DND-41 (cell line): ENCODE data around the gene SYT3.
A peak's percentile ranks its signal among the peaks of the same experiment; 100 is the strongest.

Experiments
- ATAC-seq: fragments of 200-7000 bp; cut with Tn5 transposase; 3 replicates; pipeline ENCODE4 v1.9.1; 2021; ENCODE audit warnings: low read depth; ENCODE audit not compliant: insufficient read depth
- DNase-seq: peaks from one replicate; pipeline ENCODE4 v3.0.0-alpha.2; 2020
- H2AFZ ChIP-seq: 2 replicates; pipeline ENCODE4 v1.6.0; 2012; ENCODE audit warnings: low read depth, low read length
- H3K27ac ChIP-seq: 2 replicates; pipeline ENCODE4 v1.5.1; 2012; ENCODE audit warnings: low read length, inconsistent platforms
- H3K27me3 ChIP-seq: fragments of 200-600 bp; sonication (generic); 2 replicates; pipeline ENCODE4 v1.6.0; 2012; ENCODE audit warnings: low read length, mild to moderate bottlenecking, inconsistent platforms; ENCODE audit not compliant: insufficient read depth, poor library complexity
- H3K36me3 ChIP-seq: 2 replicates; pipeline ENCODE4 v1.5.1; 2012; ENCODE audit warnings: low read length, inconsistent platforms; ENCODE audit not compliant: insufficient read depth
- H3K4me1 ChIP-seq: 2 replicates; pipeline ENCODE4 v1.5.1; 2012; ENCODE audit warnings: mild to moderate bottlenecking, low read length; ENCODE audit not compliant: insufficient read depth
- H3K4me2 ChIP-seq: 2 replicates; pipeline ENCODE4 v1.6.0; 2012; ENCODE audit warnings: mild to moderate bottlenecking, moderate library complexity, low read length, inconsistent platforms; ENCODE audit not compliant: insufficient read depth
- H3K4me3 ChIP-seq, 2 experiments: fragments of 200-600 bp in 1 of 2; shearing (Covaris generic) in 1 of 2; 2 replicates each; pipeline ENCODE4 v1.5.1; 2012 to 2016; ENCODE audit warnings: inconsistent platforms in 2 of 2, low read length in 2 of 2, mild to moderate bottlenecking in 2 of 2, low read depth in 1 of 2, moderate library complexity in 1 of 2
- H3K79me2 ChIP-seq: 2 replicates; pipeline ENCODE4 v1.6.0; 2012; ENCODE audit warnings: low read length, inconsistent platforms; ENCODE audit not compliant: insufficient read depth
- H3K9ac ChIP-seq: 2 replicates; pipeline ENCODE4 v1.6.0; 2012; ENCODE audit warnings: low read depth, mild to moderate bottlenecking, inconsistent platforms, low read length, moderate library complexity
- H3K9me3 ChIP-seq: 2 replicates; pipeline ENCODE4 v1.5.1; 2012; ENCODE audit warnings: low read length, moderate library complexity, mild to moderate bottlenecking, inconsistent platforms; ENCODE audit not compliant: insufficient read depth, severe bottlenecking
- H4K20me1 ChIP-seq: 2 replicates; pipeline ENCODE4 v1.6.0; 2012; ENCODE audit warnings: low read length; ENCODE audit not compliant: insufficient read depth
- CTCF ChIP-seq: IDR thresholded peaks from 2 replicates; pipeline ENCODE4 v1.5.1; 2012; ENCODE audit warnings: borderline replicate concordance, low read length, moderate library complexity, mild to moderate bottlenecking; ENCODE audit not compliant: poor library complexity, severe bottlenecking; ENCODE audit errors: extremely low read depth
- EZH2 ChIP-seq: IDR thresholded peaks from 3 replicates; pipeline ENCODE4 v1.6.1; 2012; ENCODE audit warnings: borderline replicate concordance, low read depth, mild to moderate bottlenecking, moderate library complexity, low read length, inconsistent platforms; ENCODE audit not compliant: severe bottlenecking

The SYT3 gene

GRCh38 chr19:50669302-50670101 is 29.8 kb upstream of the SYT3 start:
- DNase-seq (peak; percentile 48), ATAC-seq (peak; percentile 27; the same call in 1 of the 3 replicates)
- Histone ChIP-seq H3K9ac (no peak overlapping the region), H3K79me2 (no peaks in the 10 kb centered on the region), H2AFZ (no peak overlapping the region), H3K4me3 (no peak overlapping the region), H3K27me3 (no peaks in the 10 kb centered on the region), H3K27ac (no peak overlapping the region), H3K36me3 (no peaks in the 10 kb centered on the region), H4K20me1 (no peaks in the 10 kb centered on the region), H3K4me2 (no peak overlapping the region), H3K9me3 (no peaks in the 10 kb centered on the region), H3K4me1 (no peaks in the 10 kb centered on the region)
- TF ChIP-seq CTCF (peak; percentile 88), EZH2 (no peak)

DNA sequence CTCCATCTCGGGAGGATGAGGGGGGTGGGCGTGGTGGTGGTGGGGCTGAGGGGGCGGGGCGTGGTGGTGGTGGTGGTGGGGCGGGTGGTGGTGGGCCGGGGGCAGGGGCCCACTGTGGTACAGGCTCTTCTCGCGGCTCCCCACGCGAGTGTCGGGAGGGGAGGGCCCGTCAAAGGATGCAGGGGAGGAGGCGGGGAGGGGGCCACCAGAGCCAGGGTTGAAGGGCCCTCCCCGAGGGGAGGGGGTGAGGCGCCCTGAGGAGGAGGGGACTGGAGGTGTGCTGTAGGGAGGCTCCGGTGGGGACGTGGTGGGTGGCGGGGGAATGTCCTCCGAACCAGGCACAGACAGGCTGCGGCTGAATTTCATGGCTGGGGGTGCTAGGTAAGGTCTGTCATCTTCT is 29.2 kb upstream of the SYT3 start:
- H4K20me1 ChIP-seq: no peaks in the 10 kb centered on the region
- H3K4me2 ChIP-seq: no peak overlapping the region
- ATAC-seq: no peak

GRCh38 chr19:50668416-50668815 is 28.7 kb upstream of the SYT3 start:
- Histone ChIP-seq H3K4me3 (no peak overlapping the region), H3K4me2 (no peak overlapping the region), H3K4me1 (no peaks in the 10 kb centered on the region), H3K9ac (no peak overlapping the region), H3K36me3 (no peaks in the 10 kb centered on the region), H3K9me3 (no peaks in the 10 kb centered on the region), H3K27ac (no peak overlapping the region), H3K27me3 (no peaks in the 10 kb centered on the region), H4K20me1 (no peaks in the 10 kb centered on the region), H2AFZ (no peak overlapping the region), H3K79me2 (no peaks in the 10 kb centered on the region)
- TF ChIP-seq CTCF: no peak
- ATAC-seq (no peak), DNase-seq (no peak)

More for the DNA sequence above, 29.2 kb upstream of the SYT3 start:
- Histone ChIP-seq H2AFZ (no peak overlapping the region), H3K4me3 (no peak overlapping the region), H3K9me3 (no peaks in the 10 kb centered on the region), H3K36me3 (no peaks in the 10 kb centered on the region), H3K79me2 (no peaks in the 10 kb centered on the region), H3K27ac (no peak overlapping the region), H3K4me1 (no peaks in the 10 kb centered on the region), H3K9ac (no peak overlapping the region), H3K27me3 (no peaks in the 10 kb centered on the region)
- DNase-seq: no peak
- TF ChIP-seq CTCF (no peak), EZH2 (no peak)

GRCh38 chr19:50667759-50668231 is 28.1 kb upstream of the SYT3 start:
- Histone ChIP-seq H3K27ac (no peak overlapping the region), H3K9ac (no peak overlapping the region), H3K36me3 (no peaks in the 10 kb centered on the region), H3K27me3 (no peaks in the 10 kb centered on the region), H3K79me2 (no peaks in the 10 kb centered on the region), H4K20me1 (no peaks in the 10 kb centered on the region), H3K4me2 (no peak overlapping the region), H3K4me1 (no peaks in the 10 kb centered on the region), H2AFZ (no peak overlapping the region), H3K9me3 (no peaks in the 10 kb centered on the region), H3K4me3 (no peak overlapping the region)
- TF ChIP-seq CTCF (no peak), EZH2 (no peak)
- ATAC-seq (no peak), DNase-seq (no peak)
